DMS153 (cell line): ENCODE results near the gene CFAP77.

Experiments
- DNase-seq: peaks from one replicate; lab custom pipeline; 2025; lab: John Stamatoyannopoulos, UW

The CFAP77 gene

GRCh38 chr9:132456241-132456640 lies 46.2 kb downstream of the CFAP77 start:
- no peak for DNase-seq

DNA sequence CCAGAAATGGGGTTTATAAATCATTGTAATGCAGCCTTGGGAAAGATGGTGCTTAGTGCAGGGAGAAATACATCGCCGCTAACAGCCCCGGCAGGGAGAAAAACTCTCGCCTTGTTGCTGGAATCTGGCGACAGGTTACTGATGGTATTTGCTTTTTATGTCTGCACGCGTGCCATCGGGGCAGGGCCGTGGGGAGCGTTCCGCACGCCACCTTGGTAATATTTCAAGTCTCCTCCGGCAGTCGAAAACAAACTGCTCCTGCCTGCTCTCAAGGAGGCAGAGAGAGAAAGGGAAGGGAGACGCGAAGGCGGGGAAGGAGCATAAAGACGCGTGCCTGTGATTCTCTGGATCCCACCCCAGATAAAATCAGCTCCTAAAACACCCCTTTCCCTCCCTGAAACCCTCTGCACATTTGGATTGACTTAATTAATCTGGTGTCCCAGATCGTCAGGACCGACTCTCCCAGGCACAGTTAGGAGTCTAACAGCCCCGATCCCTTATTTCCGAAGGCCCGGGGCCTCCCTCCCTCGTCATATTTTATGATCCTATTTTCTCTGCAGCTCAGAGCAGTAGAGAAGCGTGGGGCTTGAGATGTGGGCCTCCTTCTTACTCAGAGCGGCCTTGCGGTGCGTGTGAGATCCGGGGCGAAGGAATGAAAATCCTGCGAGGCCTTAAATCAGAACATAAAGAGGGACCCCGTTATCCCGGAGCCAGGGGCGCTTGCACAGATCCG lies 47.7 kb downstream of the CFAP77 start:
- no peak for DNase-seq

DNA sequence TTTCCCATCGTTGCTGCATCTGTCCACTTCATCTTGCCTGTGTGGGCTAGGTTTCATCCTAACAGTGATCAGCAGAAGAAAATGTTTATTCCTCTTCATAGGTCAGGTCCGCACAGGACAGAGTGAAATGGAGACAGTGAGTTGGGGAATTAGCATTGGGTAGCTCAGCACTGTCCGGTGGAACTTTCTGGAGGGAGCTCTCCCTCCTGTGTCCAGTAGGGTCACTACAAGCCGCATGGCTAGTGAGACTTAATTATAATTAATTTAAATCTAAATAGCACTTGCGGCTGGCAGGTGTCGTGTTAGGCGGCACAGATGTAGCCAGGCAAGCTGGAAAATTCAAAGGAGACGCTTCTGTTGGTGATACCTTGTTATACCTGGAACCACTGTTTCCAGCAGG lies 48.4 kb downstream of the CFAP77 start:
- DNase-seq, result no peak

- DNase-seq, result no peak
Measured at GRCh38 chr9:132459661-132460060, 49.6 kb downstream of the CFAP77 start.

DNA sequence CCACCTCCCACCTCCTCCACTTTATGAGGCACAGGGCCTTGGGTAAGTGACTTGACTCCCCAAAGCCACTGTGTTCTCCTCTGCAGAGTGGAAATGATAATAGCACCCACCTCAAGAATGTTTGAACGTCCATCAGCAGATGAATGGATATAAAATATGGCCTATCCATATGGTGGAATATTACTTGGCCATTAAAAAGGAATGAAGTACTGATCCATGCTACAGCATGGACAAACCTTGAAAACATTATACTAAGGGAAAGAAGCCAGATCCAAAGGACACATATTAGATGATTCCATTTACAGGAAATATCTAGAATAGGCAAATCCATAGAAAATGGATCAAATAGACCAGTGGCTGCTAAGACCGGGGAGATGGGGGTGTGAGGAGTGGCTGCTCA lies 50.2 kb downstream of the CFAP77 start:
- no peak for DNase-seq

- no peak for DNase-seq
Measured at GRCh38 chr9:132461281-132461896, 51.4 kb downstream of the CFAP77 start.

- DNase-seq, result no peak
Measured at GRCh38 chr9:132461971-132462370, 52.0 kb downstream of the CFAP77 start.

- DNase-seq, result no peak
Measured at GRCh38 chr9:132464547-132464946, 54.5 kb downstream of the CFAP77 start.

- no peak for DNase-seq
Measured at GRCh38 chr9:132465131-132465635, 55.2 kb downstream of the CFAP77 start.

- peak; percentile 74 for DNase-seq
Measured at GRCh38 chr9:132472199-132472598, 62.2 kb downstream of the CFAP77 start.

GRCh38 chr9:132472599-132472998 lies 62.6 kb downstream of the CFAP77 start:
- no peak for DNase-seq

GRCh38 chr9:132474253-132474652 lies 64.2 kb downstream of the CFAP77 start:
- DNase-seq, result no peak

DNA sequence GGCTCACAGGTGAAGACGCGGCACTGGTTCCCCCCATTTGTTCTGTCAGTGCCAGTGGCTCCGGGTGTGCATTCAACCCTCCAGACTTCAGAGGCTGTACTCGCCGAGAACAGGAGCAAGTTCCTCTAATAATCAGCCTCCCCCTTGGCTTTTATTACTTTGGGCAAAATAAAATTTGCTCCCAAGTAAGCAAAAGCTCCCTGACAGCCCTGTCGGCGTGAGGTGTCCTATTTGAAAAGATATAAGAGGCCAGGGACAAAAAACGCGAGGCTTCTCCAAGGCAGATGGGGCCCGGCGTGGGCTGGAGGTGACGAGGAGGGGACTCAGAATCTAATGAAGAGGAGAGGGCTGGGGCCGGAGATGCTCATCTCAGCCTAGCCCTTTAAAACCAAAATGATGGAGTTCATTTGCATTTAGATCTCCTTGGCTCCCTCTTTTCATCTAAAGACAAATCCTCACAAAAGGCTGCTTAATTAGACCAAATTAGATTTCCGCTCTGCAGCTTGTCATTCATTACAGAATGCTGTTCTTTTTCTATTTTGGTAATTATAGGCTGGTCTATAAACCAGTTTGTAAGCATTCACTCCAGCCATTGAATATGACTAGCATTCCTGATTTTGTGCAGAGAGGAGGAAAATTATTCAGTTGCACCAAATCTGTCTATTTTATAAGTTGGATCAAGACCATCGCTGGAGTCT lies 68.5 kb downstream of the CFAP77 start:
- DNase-seq, result no peak

DNA sequence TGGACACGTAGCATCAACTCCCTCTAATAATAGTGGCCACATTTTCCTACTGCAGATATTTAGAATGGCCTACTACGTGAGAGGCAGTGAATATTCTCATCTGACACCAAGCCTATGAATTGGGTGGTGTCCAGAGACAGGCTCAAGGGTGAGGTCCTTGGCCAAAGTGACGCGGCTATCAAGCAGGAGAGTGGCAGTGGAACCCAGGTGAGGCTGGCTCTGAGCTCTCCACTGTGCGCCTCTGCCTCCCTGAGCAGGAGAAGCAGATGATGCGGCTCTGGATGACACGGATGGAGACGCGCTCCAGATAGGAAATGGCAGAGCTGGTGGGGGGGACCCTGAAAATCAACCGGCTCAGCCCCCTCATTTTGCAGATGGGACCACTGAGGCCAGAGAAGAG lies 69.7 kb downstream of the CFAP77 start:
- DNase-seq, result no peak

DNA sequence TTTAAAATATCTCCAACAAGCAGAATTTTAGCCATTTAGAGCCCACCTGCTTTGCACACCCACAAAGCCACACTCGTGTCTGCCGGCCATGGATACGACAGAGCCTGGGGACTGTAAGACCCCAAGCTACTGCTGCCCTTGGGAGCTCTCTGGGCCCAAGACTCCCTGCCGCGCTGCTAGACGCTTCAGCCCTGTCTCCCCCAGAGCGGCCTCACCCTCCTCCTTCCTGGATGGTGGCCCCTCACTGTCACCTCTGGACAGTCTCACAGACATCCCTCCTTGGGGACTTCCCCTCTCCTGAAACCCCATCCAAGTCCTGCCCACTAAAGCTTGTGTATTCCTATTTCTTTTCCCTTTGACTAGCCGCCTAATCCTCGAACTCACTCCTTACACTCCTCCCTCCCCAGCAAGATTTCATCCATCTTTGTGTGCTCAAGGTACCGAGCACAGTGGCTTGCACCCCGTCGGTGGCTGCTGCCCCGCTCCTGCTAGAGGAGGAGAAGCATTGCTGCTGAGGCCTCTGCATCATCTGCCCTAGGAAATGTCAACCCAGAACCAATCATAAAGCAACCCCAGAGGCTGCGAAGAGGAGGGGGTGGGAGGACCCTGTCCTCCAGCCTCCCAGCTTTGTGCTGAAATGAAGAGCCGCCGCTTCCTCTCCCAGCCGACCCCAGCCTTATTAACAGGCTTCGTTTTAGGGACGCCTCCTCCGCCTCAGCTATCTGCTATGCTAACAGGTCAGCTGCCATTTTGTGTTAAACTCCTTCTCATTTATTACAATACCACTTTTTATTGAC lies 71.2 kb downstream of the CFAP77 start:
- DNase-seq, result no peak

GRCh38 chr9:132482196-132482813 lies 72.3 kb downstream of the CFAP77 start:
- DNase-seq, result no peak

DNA sequence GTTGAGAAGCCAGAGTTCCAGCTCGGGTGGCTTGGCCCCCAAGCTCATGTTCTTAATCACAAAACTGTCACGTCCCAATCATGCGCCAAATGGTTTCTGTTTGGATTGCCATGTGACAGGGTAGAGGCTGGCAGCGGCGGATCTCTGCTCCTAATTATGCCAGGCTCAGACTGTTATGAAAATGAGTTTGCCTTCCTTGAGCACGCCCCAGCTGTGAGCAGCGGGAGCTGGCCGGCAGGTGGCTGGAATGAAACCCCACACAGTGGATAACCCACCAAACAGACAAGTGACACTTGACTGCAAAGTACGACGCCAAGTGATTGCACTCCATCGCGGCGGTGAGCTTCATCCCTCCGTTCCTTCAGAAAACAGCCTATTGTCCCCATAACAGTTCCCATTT lies 75.4 kb downstream of the CFAP77 start:
- DNase-seq, result no peak

DNA sequence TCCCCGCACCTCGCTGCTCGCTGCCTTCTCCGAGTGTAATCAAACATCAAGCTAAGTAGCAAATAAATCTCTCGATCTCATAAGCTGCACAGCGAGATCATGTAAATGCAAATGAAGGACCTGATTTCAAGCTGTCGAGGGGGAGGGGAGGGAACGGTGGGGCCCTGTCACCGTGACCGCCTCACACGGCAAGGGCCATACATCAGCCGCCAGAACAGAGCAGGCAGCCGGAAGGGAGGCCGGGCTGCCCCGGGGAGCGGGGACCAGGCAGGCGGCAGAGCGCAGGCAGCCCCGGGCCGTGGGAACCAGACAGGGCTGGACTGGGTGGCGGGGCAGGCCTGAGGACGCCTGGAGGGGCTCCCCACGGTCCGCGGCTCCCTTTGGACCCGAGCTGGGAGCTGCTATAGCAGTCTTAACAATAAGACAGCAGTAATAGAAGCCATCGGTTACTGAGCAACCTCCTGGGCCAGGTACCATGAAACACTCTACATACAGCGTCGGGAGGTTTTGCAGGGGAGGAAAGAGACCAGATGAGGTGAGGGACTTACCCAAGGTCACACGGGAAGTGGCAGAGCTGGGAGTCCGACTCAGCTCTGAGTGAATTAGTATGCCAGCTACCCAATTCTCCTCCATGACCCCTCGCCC lies 76.8 kb downstream of the CFAP77 start:
- DNase-seq, result no peak

DNA sequence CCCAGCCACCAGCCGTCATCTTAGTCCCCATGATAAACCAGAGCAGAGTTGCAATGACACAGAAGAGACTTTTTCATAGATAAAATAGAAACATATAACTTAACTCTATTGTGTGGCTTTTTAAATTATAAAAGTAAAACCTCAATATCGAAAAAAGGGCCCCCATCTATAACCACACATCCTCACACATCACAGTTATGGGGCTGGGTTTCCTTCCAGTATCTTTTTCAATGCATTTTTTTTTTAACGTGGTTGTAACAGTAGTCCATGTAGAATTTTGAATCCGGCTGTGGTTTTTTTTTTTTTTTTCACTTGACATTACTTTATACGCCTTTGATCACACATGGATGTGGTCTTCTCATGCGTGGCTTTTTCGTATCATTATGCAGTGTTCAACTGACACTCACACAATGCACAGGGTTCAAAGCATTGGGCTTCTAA lies 77.4 kb downstream of the CFAP77 start:
- DNase-seq, result no peak

GRCh38 chr9:132487980-132488535 lies 78.0 kb downstream of the CFAP77 start:
- DNase-seq, result no peak

DNA sequence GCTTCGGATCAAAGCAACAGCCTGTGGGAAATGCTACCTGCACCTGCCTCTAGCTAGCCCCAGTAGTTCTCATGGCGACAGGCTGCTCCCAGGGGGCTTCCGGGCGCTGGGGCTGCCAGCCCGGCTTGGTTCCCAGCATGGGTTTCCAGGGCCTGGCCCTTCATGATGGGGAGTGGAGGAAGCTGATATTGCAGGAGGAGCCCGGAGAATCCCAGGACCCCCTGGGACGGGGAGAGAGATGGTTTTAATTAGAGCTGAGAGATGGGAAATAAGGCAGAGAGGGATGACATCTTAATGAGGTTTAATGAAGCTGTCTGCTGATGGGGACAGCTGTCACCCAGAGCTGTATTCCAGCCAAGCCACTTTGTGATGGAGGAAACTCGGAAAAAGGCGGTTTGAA lies 78.6 kb downstream of the CFAP77 start:
- DNase-seq, result no peak
